Stomach smooth muscle (tissue), 2 donors: ENCODE results near the gene NAV2.

ENCODE experiments used
- H3K27ac ChIP-seq: one replicate; pipeline ENCODE4 v1.7.0; 2013; ENCODE audit warnings: mild to moderate bottlenecking, low read length, inconsistent platforms
- H3K27me3 ChIP-seq, 2 donors: one replicate each; pipeline ENCODE4 v1.7.0; 2013; ENCODE audit warnings: low read length in 2 of 2; ENCODE audit not compliant: insufficient read depth in 2 of 2, control insufficient read depth in 1 of 2
- H3K36me3 ChIP-seq, 2 donors: one replicate each; pipeline ENCODE4 v1.7.0; 2013; ENCODE audit warnings: low read length in 2 of 2; ENCODE audit not compliant: control insufficient read depth in 2 of 2, insufficient read depth in 2 of 2
- H3K4me1 ChIP-seq: one replicate; pipeline ENCODE4 v1.7.0; 2013; ENCODE audit warnings: low read length; ENCODE audit not compliant: control insufficient read depth, insufficient read depth
- H3K4me3 ChIP-seq, 2 donors: one replicate each; pipeline ENCODE4 v1.7.0; 2013; ENCODE audit warnings: low read length in 2 of 2
- H3K9ac ChIP-seq, 2 donors: one replicate each; pipeline ENCODE4 v1.7.0; 2013; ENCODE audit warnings: low read length in 2 of 2, mild to moderate bottlenecking in 1 of 2
- H3K9me3 ChIP-seq, 2 donors: one replicate each; pipeline ENCODE4 v1.7.0; 2013; ENCODE audit warnings: low read length in 2 of 2; ENCODE audit not compliant: control insufficient read depth in 2 of 2
- donor health status: healthy.
- donor health status: Pancreatic carcinoma.

Gene NAV2

GRCh38 chr11:20007386-20007785, 294.7 kb downstream of the NAV2 start:
- no peak overlapping the region for H3K27ac ChIP-seq
- H3K4me1 ChIP-seq, result peaks cover 19% of the 10 kb centered on the region

GRCh38 chr11:20008190-20008870, 295.7 kb downstream of the NAV2 start:
- peaks cover 15% of the 10 kb centered on the region for H3K4me1 ChIP-seq

More at GRCh38 chr11:20007386-20007785, 294.7 kb downstream of the NAV2 start:
- Histone ChIP-seq H3K9me3 (no peaks in the 10 kb centered on the region), H3K4me3 (no peak overlapping the region), H3K27me3 (no peaks in the 10 kb centered on the region), H3K9ac (no peak overlapping the region), H3K36me3 (peaks cover 9 to 11% of the 10 kb centered on the region in 2 donors)

DNA sequence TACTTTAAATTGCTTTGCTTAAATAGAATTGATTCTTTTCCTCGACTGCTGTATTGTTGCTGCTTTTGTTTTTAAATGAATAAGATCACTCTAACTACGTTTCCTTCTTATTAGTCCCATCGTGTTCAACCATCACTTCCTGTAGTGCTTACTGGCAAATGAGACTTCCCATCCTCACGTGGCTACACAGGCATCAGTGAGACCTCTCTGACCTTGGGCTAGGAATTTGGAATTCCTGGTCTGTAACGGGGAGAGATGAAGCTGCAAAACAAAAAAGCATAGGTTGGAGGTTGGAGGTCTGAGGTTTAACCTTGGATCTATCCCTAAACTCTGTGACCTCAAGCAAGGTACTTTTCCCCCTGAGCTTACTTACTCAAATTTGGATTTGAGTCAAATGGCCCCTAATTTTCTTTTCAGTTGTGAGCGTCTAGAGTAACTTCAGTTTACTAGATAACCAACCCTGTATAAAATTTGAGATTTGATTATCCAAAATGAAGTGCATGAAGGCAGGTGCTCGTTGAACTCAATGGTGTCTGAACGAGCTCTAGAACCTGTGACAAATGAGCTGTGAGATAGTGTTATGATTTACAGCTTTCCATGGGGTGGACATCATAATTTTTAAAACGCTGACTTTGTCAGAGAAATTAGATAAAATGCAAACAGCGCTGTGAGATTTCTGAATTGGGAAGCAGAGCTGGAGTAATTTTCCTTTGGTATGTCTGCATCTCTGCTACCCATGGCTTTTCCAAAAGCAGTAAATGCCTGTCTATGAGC, 296.4 kb downstream of the NAV2 start:
- Histone ChIP-seq H3K9me3 (no peaks in the 10 kb centered on the region), H3K4me1 (peaks cover 15% of the 10 kb centered on the region), H3K4me3 (no peak overlapping the region), H3K36me3 (peaks cover 0 to 11% of the 10 kb centered on the region in 2 donors), H3K27ac (no peak overlapping the region), H3K27me3 (no peaks in the 10 kb centered on the region), H3K9ac (no peak overlapping the region)

More at GRCh38 chr11:20008190-20008870, 295.7 kb downstream of the NAV2 start:
- Histone ChIP-seq H3K4me3 (no peak overlapping the region), H3K36me3 (peaks cover 3 to 11% of the 10 kb centered on the region in 2 donors), H3K9me3 (no peaks in the 10 kb centered on the region), H3K9ac (no peak overlapping the region), H3K27me3 (no peaks in the 10 kb centered on the region), H3K27ac (peak overlapping the region; percentile 11)

DNA sequence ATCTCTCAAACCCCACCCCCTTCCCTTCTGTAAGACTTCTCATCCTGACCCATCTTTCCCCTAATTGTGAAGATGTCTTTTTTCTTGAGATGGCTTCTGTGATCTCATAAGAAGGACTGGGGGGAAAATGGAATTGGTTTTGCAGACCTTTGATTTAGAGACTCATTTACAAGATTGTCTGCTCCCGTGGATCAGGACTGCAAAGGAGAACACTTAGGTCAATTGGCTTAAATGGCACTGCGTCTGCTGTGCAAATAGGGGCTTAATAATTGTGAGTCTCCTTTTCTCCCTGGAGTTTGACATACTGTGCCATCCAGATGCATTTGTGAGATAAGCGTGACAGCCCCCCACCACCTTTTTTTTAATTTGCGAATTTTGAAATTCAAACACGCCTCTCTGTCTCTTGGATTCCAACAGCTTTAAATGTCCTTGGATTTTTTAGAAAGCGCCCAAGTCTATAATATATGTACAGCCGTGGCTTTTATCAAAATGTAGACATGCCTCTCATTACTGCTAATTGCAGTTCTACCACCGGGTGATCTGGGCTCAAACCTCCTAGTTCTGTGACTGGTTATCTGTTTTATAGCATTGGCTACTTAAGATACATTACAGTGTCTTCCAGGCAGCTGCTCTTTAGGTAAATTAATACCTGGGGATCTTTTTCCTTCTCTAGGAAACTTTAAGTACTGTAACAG, 297.7 kb downstream of the NAV2 start:
- Histone ChIP-seq H3K36me3 (peaks cover 0 to 7% of the 10 kb centered on the region in 2 donors), H3K9me3 (no peaks in the 10 kb centered on the region), H3K9ac (no peak overlapping the region), H3K27me3 (no peaks in the 10 kb centered on the region), H3K27ac (no peak overlapping the region), H3K4me1 (peaks cover 15% of the 10 kb centered on the region), H3K4me3 (no peak overlapping the region)

- Histone ChIP-seq H3K4me3 (no peak overlapping the region), H3K27ac (no peak overlapping the region), H3K36me3 (peaks cover 0 to 6% of the 10 kb centered on the region in 2 donors), H3K4me1 (peaks cover 15% of the 10 kb centered on the region), H3K9ac (no peak overlapping the region), H3K9me3 (no peaks in the 10 kb centered on the region), H3K27me3 (no peaks in the 10 kb centered on the region)
These were observed 298.2 kb downstream of the NAV2 start for GRCh38 chr11:20010851-20011225.

DNA sequence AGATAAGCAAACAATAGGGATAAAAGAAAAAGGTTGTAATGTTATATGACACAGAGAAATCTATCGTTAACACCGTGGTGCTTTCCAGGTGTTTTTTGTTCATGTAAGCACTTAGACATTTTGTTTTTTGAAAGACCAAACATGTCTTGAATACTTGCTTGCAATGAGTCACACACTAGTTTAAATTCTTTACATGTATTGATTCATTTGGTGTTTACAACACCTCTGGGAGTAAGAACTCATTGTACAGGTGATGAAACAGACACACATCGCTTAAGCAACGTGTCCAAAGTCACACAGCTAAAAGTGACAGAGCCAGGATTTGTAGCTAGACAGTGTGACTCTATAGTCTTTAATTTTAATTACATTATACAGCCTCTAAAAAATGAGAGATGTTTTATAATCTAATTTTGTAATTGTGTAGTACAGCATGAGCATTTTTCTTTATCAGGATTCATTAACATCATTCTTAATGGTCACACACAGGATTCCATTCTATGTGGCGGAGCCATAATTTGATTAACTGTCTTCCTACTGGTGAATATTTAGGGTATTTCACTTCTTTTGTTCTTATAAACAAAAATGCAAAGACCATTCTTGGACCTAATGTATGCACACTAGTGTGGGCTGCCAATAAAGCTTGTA, 298.8 kb downstream of the NAV2 start:
- Histone ChIP-seq H3K9me3 (no peaks in the 10 kb centered on the region), H3K4me3 (no peak overlapping the region), H3K27ac (no peak overlapping the region), H3K4me1 (peaks cover 15% of the 10 kb centered on the region), H3K36me3 (peaks cover 3 to 4% of the 10 kb centered on the region in 2 donors), H3K27me3 (no peaks in the 10 kb centered on the region), H3K9ac (no peak overlapping the region)

- Histone ChIP-seq H3K4me3 (no peak overlapping the region), H3K9ac (no peak overlapping the region), H3K9me3 (no peaks in the 10 kb centered on the region), H3K27me3 (no peaks in the 10 kb centered on the region), H3K27ac (no peak overlapping the region), H3K4me1 (no peaks in the 10 kb centered on the region), H3K36me3 (peaks cover 3 to 4% of the 10 kb centered on the region in 2 donors)
These were observed 300.9 kb downstream of the NAV2 start for GRCh38 chr11:20013346-20014066.

DNA sequence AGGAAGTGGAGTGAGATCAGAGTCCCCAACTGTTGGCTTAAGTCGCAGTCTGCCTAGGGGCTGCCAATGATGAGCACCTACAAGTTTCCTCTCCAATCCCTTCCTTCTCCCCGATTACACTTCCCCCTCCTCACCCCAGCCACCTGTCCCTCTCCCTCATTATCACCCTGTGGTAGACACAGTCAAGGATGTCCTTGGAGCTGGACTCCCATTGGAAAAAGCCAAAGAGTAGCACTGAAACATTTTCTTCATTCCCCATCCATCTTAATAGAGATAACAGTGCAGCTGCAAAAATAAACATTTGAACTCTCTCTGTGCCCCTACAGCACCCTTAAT, 301.4 kb downstream of the NAV2 start:
- no peak overlapping the region for H3K4me3 ChIP-seq
- peaks cover 2% of the 10 kb centered on the region for H3K4me1 ChIP-seq
- H3K27me3 ChIP-seq, result no peaks in the 10 kb centered on the region
- H3K36me3 ChIP-seq, result peaks cover 4% of the 10 kb centered on the region in 2 donors
- H3K27ac ChIP-seq, result no peak overlapping the region
- no peaks in the 10 kb centered on the region for H3K9me3 ChIP-seq
- H3K9ac ChIP-seq, result no peak overlapping the region

DNA sequence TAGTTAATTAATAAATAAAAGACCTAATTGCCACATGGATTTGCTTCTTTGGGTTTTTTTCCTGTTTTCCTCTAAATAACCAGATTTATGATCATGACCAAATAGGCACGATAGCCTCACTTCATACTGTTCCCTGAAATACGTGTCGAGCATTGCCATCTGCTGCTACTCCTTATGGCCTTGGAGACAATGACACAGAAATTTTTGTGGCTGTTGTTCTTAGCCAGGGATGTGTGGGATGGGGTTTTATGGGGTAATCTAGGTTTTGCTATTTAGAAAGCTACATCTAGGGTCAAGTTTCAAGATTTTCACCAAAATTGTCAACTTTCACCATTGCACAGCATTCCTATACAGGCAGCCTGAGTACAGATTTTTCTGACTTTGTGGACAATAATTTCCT, 302.5 kb downstream of the NAV2 start:
- peaks cover 2% of the 10 kb centered on the region for H3K4me1 ChIP-seq
- no peak overlapping the region for H3K4me3 ChIP-seq
- no peak overlapping the region for H3K27ac ChIP-seq

More for the DNA sequence above, 302.5 kb downstream of the NAV2 start:
- Histone ChIP-seq H3K36me3 (peaks cover 4% of the 10 kb centered on the region in 2 donors), H3K9me3 (no peaks in the 10 kb centered on the region), H3K9ac (no peak overlapping the region), H3K27me3 (no peaks in the 10 kb centered on the region)
